Retina (tissue), 1 donor: ENCODE data around the gene SLC6A3.
"Not testable (repeated sequence)": the region's sequence is repeated elsewhere in the genome, so short reads cannot be mapped to it uniquely, and the experiment has no call there.

Experiments used
- DNase-seq: peaks from one replicate; pipeline ENCODE4 v3.0.0-alpha.2; 2016

The SLC6A3 gene

DNA sequence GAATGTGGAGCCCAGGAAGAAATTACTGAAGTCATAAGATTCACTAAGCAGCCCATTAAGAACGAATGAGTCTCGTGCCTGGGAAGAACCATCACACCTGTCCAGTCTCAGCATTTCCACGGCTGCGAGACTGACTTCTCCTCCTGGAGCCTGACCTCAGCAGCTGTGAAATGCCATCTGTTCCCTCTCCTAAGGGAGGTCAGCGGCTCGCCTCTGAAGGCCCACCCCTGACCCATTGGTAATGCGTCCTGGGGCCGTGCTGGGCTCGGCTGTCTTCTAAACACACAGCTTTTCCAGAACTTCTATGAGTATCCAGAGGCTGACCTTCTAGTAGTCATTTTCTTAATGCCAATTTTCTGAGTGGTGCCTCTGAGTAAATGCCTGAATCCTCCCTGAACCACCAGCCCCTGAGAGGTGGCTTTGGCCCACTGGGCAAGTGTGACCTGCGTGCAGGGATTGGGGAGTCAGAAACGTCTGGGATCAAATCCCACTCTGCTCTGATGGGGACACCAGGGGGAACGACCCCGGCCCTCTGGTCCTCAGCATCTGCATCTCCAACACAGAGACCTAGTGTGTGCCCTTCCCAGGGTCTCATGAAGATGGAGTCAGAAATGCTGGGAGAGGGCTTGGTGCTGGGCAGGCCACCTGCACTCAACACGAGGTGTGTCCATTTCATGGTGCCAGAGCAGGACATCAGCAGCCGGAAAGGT lies 5.7 kb downstream of the SLC6A3 start:
- DNase-seq: no peak

DNA sequence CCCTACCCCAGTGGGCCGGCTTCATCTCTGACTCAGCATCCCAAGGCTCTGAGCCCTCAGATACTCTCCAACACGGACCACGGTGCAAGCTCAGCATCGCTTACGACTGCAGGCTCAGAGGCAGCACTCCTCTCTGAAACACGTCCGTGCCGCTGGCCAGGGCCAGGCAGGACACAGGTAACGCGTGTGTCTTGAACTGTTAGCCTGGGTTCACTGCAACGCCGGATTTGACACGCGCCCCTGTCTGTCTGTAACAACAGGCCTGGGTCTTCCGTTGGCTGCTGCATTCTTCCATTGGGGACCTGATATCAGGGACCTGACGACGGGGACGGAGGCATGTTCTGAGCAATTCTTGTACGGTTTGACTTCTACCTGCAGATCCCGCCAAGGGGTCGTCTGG lies 6.4 kb downstream of the SLC6A3 start:
- DNase-seq: no peak

DNA sequence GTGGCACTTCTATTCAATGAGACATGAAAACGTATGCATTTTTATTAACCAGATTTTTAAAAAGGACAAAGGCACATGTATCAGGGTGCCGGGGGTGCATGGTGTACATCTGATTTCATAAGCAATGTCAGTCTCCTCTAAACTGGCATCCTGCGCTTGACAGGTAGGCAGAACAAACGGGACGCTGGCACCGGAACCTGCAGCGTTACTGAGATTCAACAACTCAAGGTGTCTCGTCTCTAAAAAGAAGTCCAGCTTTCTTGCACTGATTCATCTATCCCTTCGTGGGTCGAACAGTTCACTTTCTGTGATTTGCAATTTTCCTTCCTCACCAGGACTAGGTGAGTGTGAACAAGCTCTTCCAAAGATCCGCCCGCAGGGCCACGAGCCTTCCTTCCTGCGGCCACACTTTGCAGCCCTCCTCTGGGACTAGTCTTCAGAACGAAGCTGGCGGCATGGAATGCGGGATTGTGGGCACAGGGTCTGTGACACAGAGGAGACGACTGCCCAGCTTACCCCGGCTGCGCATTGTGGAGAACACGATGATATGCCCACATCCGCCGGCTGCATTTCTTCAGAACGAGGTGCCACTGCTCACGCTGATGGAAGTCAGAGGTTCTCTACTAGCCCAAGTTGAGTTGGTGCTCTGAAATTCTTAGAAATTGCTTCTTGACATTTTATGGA lies 7.2 kb downstream of the SLC6A3 start:
- no peak for DNase-seq

DNA sequence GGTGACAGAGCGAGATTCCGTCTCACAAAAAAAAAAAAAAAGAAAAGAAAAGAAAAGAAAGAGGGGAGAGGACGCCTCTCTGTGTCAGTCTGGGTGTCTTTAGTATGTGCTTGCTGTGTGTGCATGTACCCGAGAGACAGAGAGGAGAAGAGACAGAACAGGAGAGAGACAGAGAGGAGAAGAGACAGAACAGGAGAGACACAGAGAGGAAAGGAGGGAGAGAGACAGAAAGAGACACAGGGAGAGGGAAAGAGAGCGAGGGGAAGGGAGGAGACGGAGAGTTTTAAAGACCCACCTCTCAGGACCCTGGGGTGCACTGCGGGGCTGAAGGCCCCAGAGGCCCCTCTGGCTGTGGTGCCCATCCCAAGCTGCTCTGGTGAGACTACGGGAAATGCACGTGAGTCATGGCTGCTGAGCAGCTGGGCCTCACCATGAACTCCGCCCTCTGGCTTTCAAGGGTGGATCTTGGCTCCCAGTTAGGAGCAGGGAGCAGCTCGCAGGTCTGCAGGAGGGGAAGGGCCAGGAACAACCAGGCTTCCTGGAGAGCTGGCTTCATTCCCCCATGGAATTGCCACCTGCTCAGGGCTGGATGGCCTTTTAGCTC lies 7.9 kb downstream of the SLC6A3 start:
- DNase-seq: no peak

DNA sequence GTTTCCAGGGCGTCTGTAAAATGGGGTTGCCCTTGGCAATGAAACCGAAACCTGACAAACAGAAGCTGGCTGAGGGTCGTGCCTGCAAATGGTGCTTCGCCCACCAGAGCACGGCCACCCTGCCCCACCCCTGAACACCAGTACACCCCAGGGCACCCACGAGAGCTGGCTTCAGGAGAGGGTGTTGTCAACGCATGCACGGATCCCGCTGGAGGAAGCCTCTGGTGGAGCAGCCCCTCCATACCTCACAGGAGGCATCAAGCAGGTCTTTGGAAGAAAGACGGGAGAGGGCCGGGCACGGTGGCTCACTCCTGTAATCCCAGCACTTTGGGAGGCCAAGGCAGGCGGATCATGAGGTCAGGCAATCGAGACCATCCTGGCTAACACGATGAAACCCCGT lies 8.6 kb downstream of the SLC6A3 start:
- no peak for DNase-seq

DNA sequence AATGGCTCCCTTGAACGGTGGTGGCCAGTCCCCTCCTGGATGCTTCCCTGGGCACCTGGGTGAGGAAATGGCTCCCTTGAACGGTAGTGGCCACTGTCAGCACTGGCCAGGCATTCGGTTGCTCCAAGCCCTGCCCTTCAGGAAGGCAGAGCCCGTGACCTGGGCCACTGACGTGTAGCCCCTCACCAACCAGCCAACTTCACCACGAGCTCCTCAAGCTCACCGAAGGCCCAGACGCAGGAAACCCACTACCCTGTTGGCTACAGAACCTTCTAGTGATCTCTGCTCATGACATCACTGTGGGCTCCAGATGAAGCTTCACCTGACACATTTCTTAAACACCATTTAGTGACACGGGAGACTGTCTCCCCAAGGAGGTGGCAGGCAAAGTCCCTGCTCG lies 9.2 kb downstream of the SLC6A3 start:
- DNase-seq: no peak

DNA sequence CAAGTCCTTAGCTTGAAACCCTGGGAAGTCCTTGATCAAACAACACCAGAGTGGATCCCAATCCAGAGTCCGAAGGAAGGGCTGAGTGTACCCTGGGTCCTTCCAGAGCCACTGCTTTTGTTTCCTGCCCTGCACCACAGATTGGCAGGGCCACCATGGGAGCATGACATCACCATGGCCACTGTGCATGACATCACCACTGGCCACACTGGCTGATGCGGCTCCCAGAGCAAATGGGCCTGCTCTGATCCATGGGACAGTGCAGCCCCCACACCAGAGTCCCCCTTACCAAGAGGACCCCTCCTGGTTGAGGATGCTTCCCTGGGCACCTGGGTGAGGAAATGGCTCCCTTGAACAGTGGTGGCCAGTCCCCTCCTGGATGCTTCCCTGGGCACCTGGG lies 9.9 kb downstream of the SLC6A3 start:
- DNase-seq: no peak

DNA sequence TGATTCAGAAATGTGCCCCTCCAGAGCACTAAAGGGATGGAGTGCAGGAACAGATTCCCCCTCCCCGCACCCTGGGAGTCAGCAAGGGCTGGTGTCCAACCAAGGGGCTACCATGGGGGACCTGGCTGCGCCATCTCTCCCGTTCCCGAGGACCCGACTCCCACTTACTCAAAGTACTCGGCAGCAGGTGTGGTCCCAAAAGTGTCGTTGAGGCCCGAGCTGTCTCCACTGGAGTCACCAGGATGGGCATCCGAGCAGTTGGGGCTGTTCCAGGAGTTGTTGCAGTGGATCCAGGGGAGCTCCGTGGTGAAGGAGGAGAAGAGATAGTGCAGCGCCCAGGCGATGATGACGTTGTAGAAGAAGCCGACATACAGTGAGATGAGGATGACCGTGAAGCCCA lies 12.9 kb downstream of the SLC6A3 start:
- DNase-seq: no peak

DNA sequence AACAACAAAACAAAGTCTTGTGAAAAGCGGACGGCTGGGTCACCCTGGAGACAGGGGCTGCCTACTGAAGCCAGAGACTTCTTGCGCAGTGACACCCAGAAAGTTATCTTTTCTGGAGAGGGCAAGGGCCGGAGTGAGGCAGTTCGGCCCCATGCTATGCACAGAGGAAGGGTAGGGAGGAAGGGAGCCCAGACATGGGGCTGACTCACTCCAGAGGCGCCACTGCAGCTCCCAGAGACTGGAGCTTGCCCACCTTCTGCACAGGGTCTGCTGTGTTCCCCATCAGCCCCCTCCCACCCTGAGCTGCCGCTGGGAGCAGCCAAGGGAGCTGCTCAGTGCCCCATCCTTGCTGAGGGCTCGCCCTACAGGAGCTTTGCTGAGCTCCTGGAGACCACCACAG lies 13.3 kb downstream of the SLC6A3 start:
- DNase-seq: no peak

DNA sequence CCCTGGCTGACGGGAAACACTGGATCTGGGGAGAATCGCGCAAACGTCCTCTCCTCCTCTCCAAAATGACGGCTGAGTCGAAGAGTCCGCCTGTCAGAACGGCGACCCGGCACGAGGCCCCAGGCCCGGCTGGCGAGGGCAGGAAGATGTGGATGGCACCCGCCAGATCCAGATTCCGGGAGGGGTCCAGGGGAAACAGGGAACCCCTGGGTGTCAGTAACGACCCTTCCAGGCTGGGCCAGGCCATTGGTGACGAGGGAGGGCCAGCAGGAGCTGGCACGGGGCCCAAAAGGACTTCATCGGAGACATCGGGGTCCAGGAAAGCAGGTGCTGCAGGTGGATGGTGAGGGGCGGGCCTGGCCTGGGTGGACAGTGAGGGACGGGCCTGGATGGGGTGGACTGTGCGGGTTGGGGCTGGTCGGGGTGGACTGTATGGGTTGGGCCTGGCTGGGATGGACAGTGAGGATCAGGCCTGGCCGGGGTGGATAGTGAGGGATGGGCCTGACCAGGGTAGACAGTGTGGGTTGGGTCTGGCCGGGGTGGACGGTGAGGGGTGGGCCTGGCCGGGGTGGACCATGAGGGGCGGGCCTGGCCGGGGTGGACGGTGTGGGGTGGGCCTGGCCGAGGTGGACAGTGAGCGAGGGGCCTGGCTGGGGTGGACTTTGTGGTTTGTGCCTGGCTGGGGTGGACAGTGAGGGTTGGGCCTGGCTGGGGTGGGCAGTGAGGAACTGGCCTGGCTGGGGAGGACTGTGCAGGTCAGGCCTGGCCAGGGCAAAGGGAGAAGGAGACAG lies 14.0 kb downstream of the SLC6A3 start:
- DNase-seq: no peak

DNA sequence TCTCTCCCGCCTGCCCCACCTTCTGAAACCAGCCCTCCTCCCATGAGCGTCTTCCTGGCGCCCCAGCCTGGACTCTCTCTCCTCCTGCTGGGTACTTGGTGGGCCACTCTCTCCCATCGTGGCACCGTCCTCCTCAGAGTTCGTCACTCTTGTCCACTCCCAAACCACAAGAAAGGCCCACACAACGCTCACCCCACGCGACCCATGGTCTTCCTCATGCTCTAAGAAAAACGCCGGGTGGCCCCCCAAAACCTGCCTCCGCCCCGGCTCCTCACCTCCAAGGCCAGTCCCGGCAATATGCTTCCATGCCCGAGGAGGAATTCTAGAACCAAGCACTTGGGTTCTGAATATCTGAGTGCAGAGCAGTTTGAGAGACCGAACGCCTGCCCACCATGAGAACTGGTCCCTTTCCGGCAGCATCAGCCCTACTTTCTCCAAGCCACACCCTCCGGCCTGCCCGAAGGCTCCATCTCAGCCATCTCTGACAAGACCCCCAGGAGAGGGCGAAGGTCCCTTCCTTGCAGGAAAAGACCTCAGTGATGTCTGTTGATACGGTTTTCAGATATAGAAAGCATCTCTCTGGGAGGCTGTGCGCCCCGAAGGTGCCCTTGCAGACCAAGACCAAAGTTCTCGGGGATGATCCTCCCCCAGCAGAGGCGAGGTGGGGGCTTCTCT lies 15.0 kb downstream of the SLC6A3 start:
- no peak for DNase-seq

DNA sequence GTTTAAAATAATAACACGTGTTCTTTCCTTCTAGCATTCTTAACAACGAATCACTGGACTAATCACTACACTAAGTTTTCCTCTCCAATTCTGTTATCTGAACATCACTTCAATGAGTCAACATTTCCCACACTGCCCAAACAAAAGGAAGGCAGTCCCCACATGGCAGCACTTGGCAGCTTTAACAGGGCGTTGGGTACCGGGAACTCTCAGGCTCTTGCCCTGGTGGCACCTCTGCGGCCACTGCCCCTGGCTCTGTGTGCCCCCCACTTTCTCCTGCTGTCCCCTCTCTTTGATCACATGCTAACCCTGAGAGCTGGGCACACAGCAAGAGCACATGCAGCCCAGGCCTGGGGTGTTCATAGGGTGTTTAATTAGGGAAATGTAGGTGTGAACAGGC lies 15.7 kb downstream of the SLC6A3 start:
- DNase-seq: no peak

DNA sequence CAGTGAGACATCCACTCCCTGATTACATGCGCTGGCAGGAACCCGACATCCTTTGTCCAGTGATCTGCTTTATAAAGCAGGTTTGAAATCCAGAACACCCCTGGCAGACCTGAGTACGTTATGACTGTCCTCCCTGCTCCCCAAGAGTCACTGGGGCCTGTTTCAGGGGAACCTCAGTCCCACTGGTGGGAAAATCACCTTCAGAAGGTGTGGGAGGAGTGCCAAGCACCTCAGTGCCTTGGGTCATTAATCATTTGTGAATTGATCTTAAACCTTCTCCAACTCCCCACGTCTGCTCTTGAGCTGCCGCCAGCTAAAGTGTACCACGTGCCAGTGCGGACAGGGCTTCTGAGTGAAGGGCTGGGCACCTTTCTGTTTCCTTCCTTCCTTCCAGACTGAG lies 16.2 kb downstream of the SLC6A3 start:
- no peak for DNase-seq

DNA sequence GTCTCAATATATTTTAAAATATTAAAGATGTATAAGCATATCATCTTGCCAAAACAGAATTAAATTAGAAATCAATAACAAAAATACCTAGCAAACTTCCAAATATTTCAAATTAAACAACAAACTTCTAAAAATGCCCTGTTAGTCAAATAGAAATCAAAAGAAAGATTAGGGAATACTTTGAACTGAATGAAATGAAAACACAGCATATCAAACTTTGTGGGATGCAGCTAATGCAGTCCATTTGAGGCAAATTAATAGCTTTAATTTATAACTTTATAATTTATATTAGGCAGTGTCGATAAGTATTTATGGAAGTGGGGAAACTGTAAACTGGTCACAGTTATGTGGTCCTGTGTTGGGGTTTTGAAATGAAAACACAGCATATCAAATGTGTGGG lies 17.1 kb downstream of the SLC6A3 start:
- no peak for DNase-seq

DNA sequence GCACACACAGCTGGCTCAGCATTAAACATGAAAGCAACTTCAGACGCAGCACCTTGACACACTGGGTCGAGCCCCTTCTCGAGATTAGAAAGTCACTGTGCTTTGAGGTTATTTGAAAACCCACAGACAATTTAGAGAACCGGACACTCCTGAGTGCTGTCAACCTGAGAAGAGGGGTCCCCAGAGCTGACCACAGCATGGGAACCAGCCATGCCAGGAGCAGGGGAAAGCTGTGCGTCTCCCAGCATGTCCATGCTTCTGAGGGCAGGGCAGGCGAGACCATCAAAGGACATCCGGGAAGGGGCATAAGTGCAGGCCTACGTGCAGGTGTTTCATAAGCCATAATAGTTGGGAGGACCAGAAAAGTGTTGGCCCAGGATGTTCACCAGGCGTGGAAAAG lies 20.5 kb downstream of the SLC6A3 start:
- no peak for DNase-seq

DNA sequence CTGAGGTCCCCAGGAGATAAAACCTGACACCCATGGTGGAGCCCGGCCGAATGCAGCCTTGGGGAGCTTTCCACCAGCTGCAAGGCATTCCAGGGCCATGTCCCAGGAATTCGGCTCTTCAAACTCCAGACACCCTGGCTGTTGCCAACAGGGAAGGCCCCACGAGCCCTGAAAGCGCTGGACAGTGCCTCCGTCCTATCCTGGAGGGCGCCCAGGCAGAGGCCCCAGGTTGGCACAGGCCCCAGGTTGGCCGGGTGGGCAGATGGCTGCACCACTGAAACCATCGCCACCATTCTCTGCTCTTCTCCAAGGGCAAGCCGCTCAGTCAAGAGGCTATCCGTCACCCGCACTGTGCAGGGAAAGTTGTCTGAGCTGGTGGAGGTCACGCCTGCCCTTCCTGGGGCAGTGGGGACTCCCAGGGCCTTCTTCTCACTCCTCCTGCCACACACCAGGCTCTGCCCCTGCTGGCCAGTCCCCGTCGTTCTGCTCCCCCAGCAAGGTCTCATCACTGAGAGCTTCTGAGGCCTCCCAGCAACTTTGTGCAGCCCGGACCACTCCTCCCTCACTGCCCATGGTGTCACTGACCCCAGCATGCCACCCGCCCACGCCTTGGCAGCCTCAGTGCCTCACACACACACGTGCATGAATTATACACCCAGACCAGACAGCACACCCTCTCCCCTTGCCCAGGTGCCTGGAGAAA lies 21.2 kb downstream of the SLC6A3 start:
- no peak for DNase-seq

DNA sequence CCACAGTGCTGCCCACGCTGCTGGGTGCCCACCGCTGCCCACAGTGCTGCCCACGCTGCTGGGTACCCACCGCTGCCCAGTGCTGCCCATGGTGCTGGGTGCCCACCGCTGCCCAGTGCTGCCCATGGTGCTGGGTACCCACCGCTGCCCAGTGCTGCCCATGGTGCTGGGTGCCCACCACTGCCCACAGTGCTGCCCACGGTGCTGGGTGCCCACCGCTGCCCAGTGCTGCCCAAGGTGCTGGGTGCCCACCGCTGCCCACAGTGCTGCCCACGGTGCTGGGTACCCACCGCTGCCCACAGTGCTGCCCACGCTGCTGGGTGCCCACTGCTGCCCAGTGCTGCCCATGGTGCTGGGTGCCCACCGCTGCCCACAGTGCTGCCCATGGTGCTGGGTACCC lies 22.7 kb downstream of the SLC6A3 start:
- not testable (repeated sequence) for DNase-seq

DNA sequence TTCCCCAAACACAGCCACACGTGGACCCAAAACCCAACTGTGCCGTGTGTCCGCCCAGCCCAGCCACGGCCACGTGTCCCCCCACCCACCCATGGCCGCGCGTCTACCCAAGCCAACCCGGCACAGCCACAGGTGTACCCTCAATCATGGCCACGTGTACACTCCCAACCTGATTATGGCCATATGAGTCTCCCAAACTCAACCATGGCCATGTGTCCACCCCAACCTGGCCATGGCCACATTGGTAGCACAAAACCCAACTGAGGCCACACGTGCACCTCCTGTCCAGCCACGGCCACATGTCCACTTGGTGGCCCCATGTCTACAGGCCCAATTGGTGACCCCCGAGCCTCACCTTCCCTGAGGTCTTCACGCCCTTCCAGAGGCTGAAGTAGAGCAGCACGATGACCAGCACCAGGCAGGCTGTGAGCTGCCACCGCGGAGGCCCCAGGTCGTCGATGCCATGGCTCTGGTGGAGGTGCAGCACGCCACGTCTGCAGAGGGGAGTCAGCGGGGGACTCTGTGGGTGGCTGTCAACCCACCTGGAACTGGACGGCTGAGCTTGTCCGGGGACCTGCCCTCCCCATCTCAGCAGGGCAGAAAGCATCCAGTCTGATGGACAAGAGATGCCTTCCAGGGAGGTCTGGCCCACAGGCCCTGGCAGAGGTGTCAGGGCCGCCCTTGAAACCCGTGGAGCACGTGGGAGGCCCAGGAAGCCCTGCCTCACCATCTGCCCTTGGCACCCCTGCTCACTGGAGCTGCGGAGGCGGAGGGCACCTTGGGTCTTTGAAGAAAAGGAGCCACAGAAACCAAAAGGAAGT lies 23.5 kb downstream of the SLC6A3 start:
- no peak for DNase-seq

DNA sequence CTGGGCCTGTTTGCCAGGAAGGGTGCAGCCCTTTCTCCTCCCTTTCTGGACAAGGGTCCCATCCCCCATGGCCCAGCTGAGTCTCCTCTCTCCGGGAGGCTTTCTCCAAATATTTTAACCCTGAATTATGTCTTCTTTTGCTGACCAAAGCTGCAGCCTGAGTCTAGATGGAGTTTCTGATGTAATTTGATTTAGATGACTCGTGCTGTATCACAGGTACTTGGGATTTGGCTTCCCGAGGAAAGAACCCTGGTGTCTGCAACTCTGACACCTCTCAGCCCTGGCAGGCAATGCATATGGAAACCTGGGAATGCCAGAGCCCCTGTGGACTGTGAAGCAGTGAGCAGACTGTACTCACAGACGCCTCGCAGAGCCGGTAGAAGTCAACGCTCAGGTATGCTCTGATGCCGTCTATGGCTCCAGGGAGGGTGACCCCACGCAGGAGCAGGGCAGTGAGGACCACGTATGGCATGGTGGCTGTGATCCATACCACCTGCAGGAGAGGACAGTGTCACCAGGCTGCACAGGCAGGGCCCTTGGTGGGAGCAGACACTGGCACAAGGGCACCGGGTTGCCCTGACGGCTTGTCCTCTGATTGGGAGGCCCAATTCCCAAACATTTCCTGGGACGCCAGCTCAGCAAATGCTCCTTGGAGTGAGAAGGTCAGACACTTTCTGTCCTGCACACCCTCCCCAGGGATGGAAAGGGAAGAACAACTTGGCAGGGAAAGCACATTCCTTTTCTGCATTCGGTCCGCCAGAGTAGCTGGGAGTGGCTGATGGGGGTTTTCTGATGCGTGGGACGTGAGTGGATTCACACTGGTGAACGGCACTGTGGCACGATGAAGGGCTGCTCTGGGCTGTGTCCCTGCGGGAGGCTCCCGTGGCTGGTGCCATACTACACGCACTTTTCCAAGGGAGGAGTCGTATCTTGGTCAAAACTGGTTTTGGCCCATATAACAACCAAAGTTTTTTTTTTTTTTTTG lies 24.7 kb downstream of the SLC6A3 start:
- no peak for DNase-seq
